Stimulated activated naive B cell treated with anti-CD40 and anti-IgM and Interleukin-4, amounts not matched to agents 10 μg/mL and 1 μg/mL and 100 μg/mL, for 72 hours (primary cell): ENCODE measurements around the gene LNX2.

ENCODE experiments used
- ATAC-seq, 2 donors: fragments of 150-1000 bp; cut with Tn5 transposase; replicated peaks; 2 replicates each; pipeline ENCODE4 v1.10.0; 2021; ENCODE audit warnings: moderate library complexity in 1 of 2
- DNase-seq: peaks from one replicate; pipeline ENCODE4 v3.0.0; 2021
- H3K27ac Mint-ChIP-seq: one replicate; pipeline ENCODE4 v1.8.0; 2022; ENCODE audit warnings: mild to moderate bottlenecking, mixed read lengths
- H3K27me3 Mint-ChIP-seq, 2 donors: one replicate each; pipeline ENCODE4 v1.8.0; 2022; ENCODE audit warnings: mixed read lengths in 2 of 2
- H3K36me3 Mint-ChIP-seq, 2 donors: one replicate each; pipeline ENCODE4 v1.8.0; 2022; ENCODE audit warnings: mixed read lengths in 2 of 2, mild to moderate bottlenecking in 1 of 2
- H3K4me1 Mint-ChIP-seq, 2 donors: one replicate each; pipeline ENCODE4 v1.8.0; 2022; ENCODE audit warnings: mixed read lengths in 2 of 2, mild to moderate bottlenecking in 1 of 2
- H3K4me3 Mint-ChIP-seq, 2 donors: one replicate each; pipeline ENCODE4 v1.8.0; 2022; ENCODE audit warnings: mild to moderate bottlenecking in 2 of 2, mixed read lengths in 2 of 2, moderate library complexity in 1 of 2
- H3K9me3 Mint-ChIP-seq, 2 donors: one replicate each; pipeline ENCODE4 v1.8.0; 2022; ENCODE audit warnings: mixed read lengths in 2 of 2, mild to moderate bottlenecking in 1 of 2

LNX2 gene

GRCh38 chr13:27620377-27621115 lies at the start of gene LNX2:
TSS of gene LNX2 (minus strand) at chr13:27620529. CDS start at chr13:27581703, 38,826 bp downstream.
- Mint-ChIP-seq H3K27me3 (no peaks in the 10 kb centered on the region), H3K4me3 (peak within 1 kb of the TSS; percentile 94), H3K9me3 (no peaks in the 10 kb centered on the region), H3K36me3 (peaks cover 13 to 29% of the 10 kb centered on the region in 2 donors), H3K27ac (peak within 1 kb of the TSS; percentile 93), H3K4me1 (peaks cover 39 to 62% of the 10 kb centered on the region in 2 donors)
- ATAC-seq (peak; percentile 92), DNase-seq (peak; percentile 98)

GRCh38 chr13:27667946-27668345 lies 47.6 kb upstream of the LNX2 start:
- Mint-ChIP-seq H3K4me3 (no peak overlapping the region), H3K27ac (no peak overlapping the region), H3K27me3 (no peaks in the 10 kb centered on the region), H3K36me3 (peaks cover 9 to 17% of the 10 kb centered on the region in 2 donors), H3K4me1 (no peaks in the 10 kb centered on the region), H3K9me3 (no peaks in the 10 kb centered on the region)
- DNase-seq = no peak
- ATAC-seq = no peak

GRCh38 chr13:27666951-27667350 lies 46.6 kb upstream of the LNX2 start:
- H3K36me3 Mint-ChIP-seq = peaks cover 9 to 17% of the 10 kb centered on the region in 2 donors
- H3K9me3 Mint-ChIP-seq = no peaks in the 10 kb centered on the region
- H3K4me3 Mint-ChIP-seq = no peak overlapping the region
- no peaks in the 10 kb centered on the region for H3K27me3 Mint-ChIP-seq
- no peaks in the 10 kb centered on the region for H3K4me1 Mint-ChIP-seq
- no peak overlapping the region for H3K27ac Mint-ChIP-seq
- ATAC-seq = no peak
- DNase-seq = no peak

- peak overlapping the region; percentile 31 for H3K27ac Mint-ChIP-seq
- ATAC-seq (no peak), DNase-seq (no peak)
- H3K36me3 Mint-ChIP-seq = peaks cover 13 to 22% of the 10 kb centered on the region in 2 donors
- no peaks in the 10 kb centered on the region for H3K27me3 Mint-ChIP-seq
- H3K4me3 Mint-ChIP-seq = no peak overlapping the region
- peaks cover 1 to 2% of the 10 kb centered on the region in 2 donors for H3K4me1 Mint-ChIP-seq
- H3K9me3 Mint-ChIP-seq = no peaks in the 10 kb centered on the region
Measured at GRCh38 chr13:27665761-27666160, 45.4 kb upstream of the LNX2 start.

- H3K4me3 Mint-ChIP-seq = no peak overlapping the region
- no peaks in the 10 kb centered on the region for H3K27me3 Mint-ChIP-seq
- no peak overlapping the region for H3K27ac Mint-ChIP-seq
- ATAC-seq (no peak), DNase-seq (no peak)
- peaks cover 4 to 5% of the 10 kb centered on the region in 2 donors for H3K4me1 Mint-ChIP-seq
- H3K9me3 Mint-ChIP-seq = no peaks in the 10 kb centered on the region
- peaks cover 16 to 26% of the 10 kb centered on the region in 2 donors for H3K36me3 Mint-ChIP-seq
Measured at GRCh38 chr13:27665333-27665732, 45.0 kb upstream of the LNX2 start.

- Mint-ChIP-seq H3K27me3 (no peaks in the 10 kb centered on the region), H3K4me1 (peaks cover 4 to 5% of the 10 kb centered on the region in 2 donors), H3K27ac (no peak overlapping the region), H3K4me3 (no peak overlapping the region), H3K36me3 (peaks cover 19 to 32% of the 10 kb centered on the region in 2 donors), H3K9me3 (no peaks in the 10 kb centered on the region)
- ATAC-seq (no peak), DNase-seq (no peak)
Measured at GRCh38 chr13:27663947-27664346, 43.6 kb upstream of the LNX2 start.

- no peak for DNase-seq
- H3K27me3 Mint-ChIP-seq = no peaks in the 10 kb centered on the region
- no peak overlapping the region for H3K4me3 Mint-ChIP-seq
- peaks cover 19 to 32% of the 10 kb centered on the region in 2 donors for H3K36me3 Mint-ChIP-seq
- H3K4me1 Mint-ChIP-seq = peaks cover 4 to 5% of the 10 kb centered on the region in 2 donors
- no peaks in the 10 kb centered on the region for H3K9me3 Mint-ChIP-seq
- H3K27ac Mint-ChIP-seq = no peak overlapping the region
- no peak for ATAC-seq
Measured at GRCh38 chr13:27662738-27663470, 42.6 kb upstream of the LNX2 start.

- Mint-ChIP-seq H3K27ac (no peak overlapping the region), H3K4me1 (peaks cover 4 to 5% of the 10 kb centered on the region in 2 donors), H3K9me3 (no peaks in the 10 kb centered on the region), H3K27me3 (no peaks in the 10 kb centered on the region), H3K4me3 (no peak overlapping the region), H3K36me3 (peaks cover 17 to 32% of the 10 kb centered on the region in 2 donors)
- ATAC-seq (no peak), DNase-seq (no peak)
Measured at GRCh38 chr13:27661017-27661416, 40.7 kb upstream of the LNX2 start.

- Mint-ChIP-seq H3K36me3 (peaks cover 17 to 29% of the 10 kb centered on the region in 2 donors), H3K9me3 (no peaks in the 10 kb centered on the region), H3K4me3 (no peak overlapping the region), H3K27me3 (no peaks in the 10 kb centered on the region), H3K27ac (no peak overlapping the region), H3K4me1 (peaks cover 4 to 5% of the 10 kb centered on the region in 2 donors)
- no peak for DNase-seq
- no peak for ATAC-seq
Measured at GRCh38 chr13:27660511-27660910, 40.2 kb upstream of the LNX2 start.

GRCh38 chr13:27659145-27659865 lies 39.0 kb upstream of the LNX2 start:
- no peak overlapping the region for H3K27ac Mint-ChIP-seq
- peaks cover 4 to 5% of the 10 kb centered on the region in 2 donors for H3K4me1 Mint-ChIP-seq
- DNase-seq (no peak), ATAC-seq (no peak)
- H3K27me3 Mint-ChIP-seq = no peaks in the 10 kb centered on the region
- H3K36me3 Mint-ChIP-seq = peaks cover 20 to 24% of the 10 kb centered on the region in 2 donors
- H3K9me3 Mint-ChIP-seq = no peaks in the 10 kb centered on the region
- H3K4me3 Mint-ChIP-seq = no peak overlapping the region

- H3K9me3 Mint-ChIP-seq = no peaks in the 10 kb centered on the region
- ATAC-seq (no peak), DNase-seq (no peak)
- peaks cover 4 to 5% of the 10 kb centered on the region in 2 donors for H3K4me1 Mint-ChIP-seq
- no peak overlapping the region for H3K27ac Mint-ChIP-seq
- H3K27me3 Mint-ChIP-seq = no peaks in the 10 kb centered on the region
- H3K4me3 Mint-ChIP-seq = no peak overlapping the region
- H3K36me3 Mint-ChIP-seq = peaks cover 20% of the 10 kb centered on the region in 2 donors
Measured at GRCh38 chr13:27658546-27658945, 38.2 kb upstream of the LNX2 start.

- H3K27ac Mint-ChIP-seq = no peak overlapping the region
- DNase-seq (no peak), ATAC-seq (no peak)
- H3K36me3 Mint-ChIP-seq = peaks cover 25% of the 10 kb centered on the region in 2 donors
- H3K4me3 Mint-ChIP-seq = no peak overlapping the region
- no peaks in the 10 kb centered on the region for H3K9me3 Mint-ChIP-seq
- peaks cover 4 to 5% of the 10 kb centered on the region in 2 donors for H3K4me1 Mint-ChIP-seq
- H3K27me3 Mint-ChIP-seq = no peaks in the 10 kb centered on the region
Measured at GRCh38 chr13:27657724-27658123, 37.4 kb upstream of the LNX2 start.

- Mint-ChIP-seq H3K4me1 (no peaks in the 10 kb centered on the region), H3K27ac (no peak overlapping the region), H3K9me3 (peaks cover 4 to 5% of the 10 kb centered on the region in 2 donors), H3K36me3 (peaks cover 36 to 38% of the 10 kb centered on the region in 2 donors), H3K27me3 (no peaks in the 10 kb centered on the region), H3K4me3 (no peak overlapping the region)
- DNase-seq (no peak), ATAC-seq (no peak)
Measured at GRCh38 chr13:27654816-27655215, 34.5 kb upstream of the LNX2 start.

GRCh38 chr13:27654059-27654458 lies 33.7 kb upstream of the LNX2 start:
- no peak for ATAC-seq
- H3K9me3 Mint-ChIP-seq = peaks cover 6% of the 10 kb centered on the region in 2 donors

More at GRCh38 chr13:27654059-27654458, 33.7 kb upstream of the LNX2 start:
- Mint-ChIP-seq H3K4me1 (no peaks in the 10 kb centered on the region), H3K36me3 (peaks cover 40% of the 10 kb centered on the region in 2 donors), H3K4me3 (no peak overlapping the region), H3K27me3 (no peaks in the 10 kb centered on the region), H3K27ac (no peak overlapping the region)
- DNase-seq = no peak
